ENCODE data around the gene CEACAM18. TPM values are rescaled to one million over a fixed set of nuclear protein-coding genes. Genes with fewer than 3 reads are reported as not detected.

Gene CEACAM18
- total and polyA plus RNA-seq, 2 of the 4 experiments (the other 2 are of a cell fraction): not detected

DNA sequence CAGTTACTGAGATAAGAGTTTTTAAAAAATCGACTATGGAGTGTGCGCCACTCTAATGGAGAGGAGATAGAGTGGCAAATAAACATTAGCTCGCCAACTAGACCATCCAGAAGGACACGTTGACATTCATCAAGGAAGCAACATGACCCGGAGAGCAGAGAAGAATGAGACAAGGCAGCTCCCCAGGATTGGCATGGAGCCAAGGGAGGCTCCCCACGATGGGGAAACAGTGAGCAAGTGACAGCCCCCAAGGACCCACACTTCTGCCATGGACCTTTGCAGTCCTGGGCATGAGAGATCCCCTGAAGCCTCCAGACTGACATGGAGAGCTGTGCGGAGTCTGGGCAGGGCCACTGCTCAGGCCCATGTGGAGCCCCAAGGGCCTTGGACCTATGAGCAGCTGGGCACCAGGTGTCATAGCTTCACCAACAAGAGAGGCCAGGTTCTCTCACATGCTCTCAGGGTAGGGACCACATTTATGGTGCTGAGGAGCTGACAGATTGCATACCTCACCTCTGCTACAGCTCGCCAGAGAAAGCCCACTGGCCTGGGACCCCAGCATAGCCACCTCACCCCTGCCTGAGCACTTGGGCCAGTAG, 46.4 kb downstream of the CEACAM18 start:
- DNase-seq (no peak), ATAC-seq (ENCODE audit: low read depth) (no peak)
- no peak overlapping the region for H4K8ac ChIP-seq (ENCODE audit: low read depth in 2 of 2, low read length in 2 of 2)
- POLR2A ChIA-PET (ENCODE audit: unreplicated experiment): no interaction called here
- H4K91ac ChIP-seq (ENCODE audit: insufficient read depth, low read depth, low read length): no peak overlapping the region
- H2BK20ac ChIP-seq (ENCODE audit: low read depth, low read length): no peak overlapping the region
- no peak overlapping the region for H3K4me3 ChIP-seq (ENCODE audit: insufficient read depth, low read depth, low read length)
- no peaks in the 10 kb centered on the region for H3K9me1 ChIP-seq (ENCODE audit: insufficient read depth, low read length)
- no peaks in the 10 kb centered on the region for H3K27me3 ChIP-seq (ENCODE audit: control insufficient read depth, insufficient read depth, low read length)
- H2BK5ac ChIP-seq (ENCODE audit: low read depth, low read length, poor library complexity, severe bottlenecking): no peak overlapping the region
- no peaks in the 10 kb centered on the region for H3K4me1 ChIP-seq (ENCODE audit: control insufficient read depth, insufficient read depth, low read length)
- no peak overlapping the region for H2BK15ac ChIP-seq (ENCODE audit: low read depth, low read length)
- dilution Hi-C loops (cut with HindIII; ENCODE audit: low sequenced_read_pairs, unreplicated experiment): no loop called here
- H4K20me1 ChIP-seq (ENCODE audit: insufficient read depth, low read length): no peaks in the 10 kb centered on the region
- CTCF ChIA-PET: no interaction called here
- intact Hi-C loops (cut with micrococcal nuclease): no loop called here
- no peak overlapping the region for H4K5ac ChIP-seq (ENCODE audit: low read depth, low read length)
- no peak overlapping the region for H3K9ac ChIP-seq (ENCODE audit: low read depth, low read length)
- no peak overlapping the region for H3K56ac ChIP-seq (ENCODE audit: extremely low read depth, insufficient read depth, low read length)
- H3K9me3 ChIP-seq (ENCODE audit: control insufficient read depth, insufficient read depth, low read length): no peaks in the 10 kb centered on the region
- no peak overlapping the region for H3K4ac ChIP-seq (ENCODE audit: low read depth, low read length)
- H3K4me2 ChIP-seq (ENCODE audit: low read depth, low read length): no peak overlapping the region
- WGBS, 2 experiments (ENCODE audit: extremely low coverage in 2 of 2, insufficient read length in 1 of 2): 83% methylated on average over 1 of the region's 8 CpGs; no CpG with 5 or more reads in 1 of the 2 experiments
- H3K79me1 ChIP-seq (ENCODE audit: low read depth in 1 of 2, low read length in 2 of 2): no peaks in the 10 kb centered on the region
- H2AK9ac ChIP-seq (replicated peaks; ENCODE audit: low read depth, low read length, poor library complexity): no peak overlapping the region
- no peak overlapping the region for H2AFZ ChIP-seq (replicated peaks; ENCODE audit: low read length, poor library complexity)
- no peak overlapping the region for H3K27ac ChIP-seq (ENCODE audit: insufficient read depth, low read length)
- no peak overlapping the region for H2AK5ac ChIP-seq (ENCODE audit: low read depth, low read length)
- no peak overlapping the region for H3K14ac ChIP-seq (replicated peaks; ENCODE audit: low read depth, low read length)
- in situ Hi-C loops (cut with MboI; ENCODE audit: low sequenced_read_pairs): no loop called here
- TF ChIP-seq FOS (IDR thresholded peaks at IDR 0.05; ENCODE audit: low read depth, low read length): no peak
- no peak for TF ChIP-seq SMC3 (IDR thresholded peaks at IDR 0.05; ENCODE audit: low read depth, low read length)
- no peak overlapping the region for H3K23ac ChIP-seq (ENCODE audit: low read depth, low read length)
- H3K36me3 ChIP-seq (ENCODE audit: control insufficient read depth, insufficient read depth, low read length): no peaks in the 10 kb centered on the region
- H3K18ac ChIP-seq (ENCODE audit: low read depth, low read length): no peak overlapping the region
- no TSS peak for BruUV-seq (replicated peaks)
- H2BK120ac ChIP-seq (ENCODE audit: low read depth, low read length): no peak overlapping the region

All from IMR-90 (cell line).